H1 (cell line): ENCODE results near the gene STRADB. TPM values are rescaled to one million over a fixed set of nuclear protein-coding genes. Genes with fewer than 3 reads are reported as not detected.

Experiments used
- CTCF ChIA-PET: fragments of 300-600 bp; sonication (Branson Sonifier 250); formaldehyde crosslinking; loops from one replicate; lab custom pipeline; 2021; ENCODE audit not compliant: partially characterized antibody; lab: Charles Lee
- POLR2A ChIA-PET: fragments of 300-600 bp; sonication (Branson Sonifier 250); formaldehyde crosslinking; loops from one replicate; lab custom pipeline; 2021; ENCODE audit warnings: inconsistent platforms; ENCODE audit not compliant: partially characterized antibody; lab: Charles Lee
- DNase-seq, 2 experiments: peaks; one replicate each; pipeline versions ENCODE4 v3.0.0 to v3.0.0-alpha.2; 2010 to 2022; ENCODE audit warnings: low spot score in 2 of 2, low read depth in 1 of 2, mixed read lengths in 1 of 2
- FAIRE-seq: peaks from 2 replicates; lab custom pipeline; 2011; peaks lifted over from hg19 to GRCh38; lab: Jason Lieb, UNC
- H2AFZ ChIP-seq: 2 replicates; pipeline ENCODE4 v1.8.1; 2012; ENCODE audit warnings: low read length, inconsistent platforms
- H2AK5ac ChIP-seq: 2 replicates; pipeline ENCODE4 v1.6.1; 2013; ENCODE audit warnings: low read depth, low read length
- H2BK120ac ChIP-seq: replicated peaks from 2 replicates; pipeline ENCODE3; 2013; ENCODE audit warnings: low read depth, low read length, inconsistent platforms
- H2BK12ac ChIP-seq: 2 replicates; pipeline ENCODE4 v1.6.1; 2013; ENCODE audit warnings: low read depth, low read length
- H2BK15ac ChIP-seq: 2 replicates; pipeline ENCODE4 v1.6.1; 2013; ENCODE audit warnings: low read length
- H2BK20ac ChIP-seq: 2 replicates; pipeline ENCODE4 v1.6.1; 2013; ENCODE audit warnings: low read length
- H2BK5ac ChIP-seq: 2 replicates; pipeline ENCODE4 v1.6.1; 2013; ENCODE audit warnings: low read depth, low read length
- H3K14ac ChIP-seq: 2 replicates; pipeline ENCODE4 v1.6.1; 2013; ENCODE audit warnings: inconsistent platforms; ENCODE audit not compliant: insufficient read length
- H3K18ac ChIP-seq: 2 replicates; pipeline ENCODE4 v1.6.1; 2013; ENCODE audit warnings: low read length; ENCODE audit errors: extremely low read depth
- H3K23ac ChIP-seq: 2 replicates; pipeline ENCODE4 v1.6.1; 2013; ENCODE audit warnings: inconsistent platforms; ENCODE audit not compliant: insufficient read length
- H3K23me2 ChIP-seq: 2 replicates; pipeline ENCODE4 v1.6.1; 2013; ENCODE audit warnings: low read depth, low read length
- H3K27ac ChIP-seq: 2 replicates; pipeline ENCODE4 v1.6.1; 2011; ENCODE audit warnings: low read depth, low read length, inconsistent platforms
- H3K27me3 ChIP-seq, 4 experiments: replicated peaks in 1 of 4; 1 replicate in 1 of 4; 2 replicates in 3 of 4; pipeline versions ENCODE4 v1.6.1 to v1.8.1; 2011 to 2013; ENCODE audit warnings: low read length in 3 of 4, mild to moderate bottlenecking in 3 of 4, inconsistent platforms in 2 of 4, mixed read lengths in 2 of 4, moderate library complexity in 1 of 4; ENCODE audit not compliant: control insufficient read depth in 3 of 4, insufficient read depth in 3 of 4; ENCODE audit errors: extremely low read depth in 1 of 4
- H3K36me3 ChIP-seq, 4 experiments: 2 replicates each; pipeline versions ENCODE4 v1.6.1 to v1.8.1; 2011 to 2013; ENCODE audit warnings: mild to moderate bottlenecking in 4 of 4, low read length in 3 of 4, moderate library complexity in 2 of 4, control low read depth in 1 of 4, inconsistent platforms in 1 of 4; ENCODE audit not compliant: insufficient read depth in 4 of 4, control insufficient read depth in 2 of 4
- H3K4ac ChIP-seq: replicated peaks from 2 replicates; pipeline ENCODE3; 2013; ENCODE audit warnings: low read length, low read depth, mixed read lengths, inconsistent platforms; ENCODE audit not compliant: insufficient read length
- H3K4me1 ChIP-seq, 4 experiments: replicated peaks in 1 of 4; 1 replicate in 1 of 4; 2 replicates in 3 of 4; pipeline versions ENCODE4 v1.6.1 to v1.8.1; 2011 to 2013; ENCODE audit warnings: low read length in 3 of 4, inconsistent platforms in 2 of 4, mixed read lengths in 1 of 4; ENCODE audit not compliant: insufficient read depth in 4 of 4, control insufficient read depth in 3 of 4
- H3K4me2 ChIP-seq, 2 experiments: 2 replicates each; pipeline versions ENCODE4 v1.6.1 to v1.8.1; 2011 to 2013; ENCODE audit warnings: low read depth in 2 of 2, low read length in 2 of 2, control low read depth in 1 of 2, inconsistent platforms in 1 of 2, mild to moderate bottlenecking in 1 of 2; ENCODE audit not compliant: insufficient read depth in 1 of 2
- H3K4me3 ChIP-seq, 4 experiments: fragments of 200-600, 300-600 bp in 1 of 4; sonication (generic), shearing (Covaris generic), sonication (Bioruptor Twin) in 1 of 4; 2 replicates each; pipeline versions ENCODE4 v1.5.1 to v1.8.1; 2011 to 2016; ENCODE audit warnings: low read length in 4 of 4, low read depth in 3 of 4, control low read depth in 2 of 4, inconsistent platforms in 2 of 4, mild to moderate bottlenecking in 2 of 4, mixed read lengths in 1 of 4, moderate library complexity in 1 of 4; ENCODE audit not compliant: insufficient read depth in 2 of 4; ENCODE audit errors: extremely low read depth in 1 of 4
- H3K56ac ChIP-seq: replicated peaks from 2 replicates; pipeline ENCODE3; 2013; ENCODE audit warnings: low read depth, mild to moderate bottlenecking, mixed read lengths, low read length, inconsistent platforms; ENCODE audit not compliant: insufficient read length
- H3K79me1 ChIP-seq: 2 replicates; pipeline ENCODE4 v1.6.1; 2013; ENCODE audit warnings: low read depth, low read length, control low read depth
- H3K79me2 ChIP-seq, 2 experiments: 2 replicates each; pipeline versions ENCODE4 v1.6.1 to v1.8.1; 2012 to 2013; ENCODE audit warnings: low read length in 2 of 2, mild to moderate bottlenecking in 2 of 2, inconsistent platforms in 1 of 2; ENCODE audit not compliant: insufficient read depth in 2 of 2, control insufficient read depth in 1 of 2
- H3K9ac ChIP-seq, 4 experiments: replicated peaks in 1 of 4; 1 replicate in 1 of 4; 2 replicates in 3 of 4; pipeline versions ENCODE4 v1.6.1 to v1.8.1; 2011 to 2013; ENCODE audit warnings: low read depth in 3 of 4, low read length in 3 of 4, control low read depth in 2 of 4, mild to moderate bottlenecking in 2 of 4, moderate library complexity in 2 of 4, inconsistent platforms in 1 of 4; ENCODE audit errors: extremely low read depth in 1 of 4
- H3K9me3 ChIP-seq, 2 experiments: 2 replicates each; pipeline versions ENCODE4 v1.6.1 to v1.8.1; 2012 to 2013; ENCODE audit warnings: mild to moderate bottlenecking in 2 of 2, moderate library complexity in 2 of 2, control low read depth in 1 of 2, inconsistent platforms in 1 of 2, low read depth in 1 of 2, low read length in 1 of 2, mixed read lengths in 1 of 2; ENCODE audit not compliant: insufficient read depth in 2 of 2
- H4K20me1 ChIP-seq, 2 experiments: replicated peaks in 1 of 2; 2 replicates each; pipeline versions ENCODE3 to v1.8.1; 2011 to 2013; ENCODE audit warnings: inconsistent platforms in 2 of 2, low read length in 2 of 2, mild to moderate bottlenecking in 1 of 2; ENCODE audit not compliant: insufficient read depth in 2 of 2, control insufficient read depth in 1 of 2
- H4K5ac ChIP-seq: 2 replicates; pipeline ENCODE4 v1.6.1; 2013; ENCODE audit warnings: low read length, low read depth, mixed read lengths, inconsistent platforms; ENCODE audit not compliant: insufficient read length
- H4K8ac ChIP-seq: 2 replicates; pipeline ENCODE4 v1.8.0; 2013; ENCODE audit warnings: mild to moderate bottlenecking, moderate library complexity, low read length, inconsistent platforms; ENCODE audit not compliant: insufficient read depth; ENCODE audit errors: extremely low read depth
- H4K91ac ChIP-seq: replicated peaks from 2 replicates; pipeline ENCODE3; 2013; ENCODE audit warnings: low read length, mixed read lengths, inconsistent platforms; ENCODE audit not compliant: insufficient read length
- ASH2L ChIP-seq: fragments of 200-600, 300-600 bp; sonication (generic); IDR thresholded peaks from one replicate; pipeline ENCODE4 v1.7.1; 2017; ENCODE audit warnings: low read length
- BCL11A ChIP-seq, 2 experiments: IDR thresholded peaks; one replicate each; pipeline ENCODE4 v1.6.1; 2011; ENCODE audit warnings: low read depth in 2 of 2, low read length in 2 of 2, mild to moderate bottlenecking in 2 of 2
- HDAC6 ChIP-seq: IDR thresholded peaks from one replicate; pipeline ENCODE4 v1.7.1; 2012; ENCODE audit warnings: low read depth, mild to moderate bottlenecking, inconsistent platforms, low read length, moderate library complexity
- SRF ChIP-seq: IDR thresholded peaks from 2 replicates; pipeline ENCODE4 v1.6.1; 2011; ENCODE audit warnings: mild to moderate bottlenecking, low read depth, low read length, moderate library complexity
- TBP ChIP-seq: IDR thresholded peaks from 2 replicates; pipeline ENCODE4 v1.6.1; 2011; ENCODE audit warnings: low read depth, low read length, improper control_type of control experiment
- whole genome bisulfite sequencing, 2 experiments: shearing (Covaris generic) in 1 of 2; methylation state at CpG; one replicate each; pipeline versions ENCODE4 v1.1.6 to v1.1.7; 2013 to 2015; ENCODE audit warnings: low lambda C conversion rate in 2 of 2, mixed read lengths in 2 of 2, inconsistent platforms in 1 of 2, low coverage in 1 of 2, missing lambda C conversion rate in 1 of 2; ENCODE audit not compliant: insufficient replicate concordance in 2 of 2, insufficient coverage in 1 of 2, insufficient read length in 1 of 2; ENCODE audit errors: extremely low coverage in 1 of 2, missing lambda C conversion rate in 1 of 2; 5-methylcytosine and 5-hydroxymethylcytosine counted together
- polyA plus RNA-seq, 7 experiments: library from polyadenylated mRNA; depleted of rRNA in 3 of 7; stranded (reverse) in 5 of 7; unstranded in 2 of 7; fragments of >200 nt in 5 of 7; fragments of 200-250 nt in 2 of 7; gene quantifications; 1 replicate in 5 of 7; 2 replicates in 1 of 7; 4 replicates in 1 of 7; pipeline versions ENCODE4 v1.2.1 to v1.2.3, GENCODE V29; 2011 to 2013; ENCODE audit warnings: missing spikeins in 2 of 7, mixed read lengths in 2 of 7
- total RNA-seq: library from RNA; stranded (reverse); fragmentation: NEBNext Ultra II Directional; extraction: Animal tissue kit (Norgen Biotek cat#: 25700); gene quantifications from 2 replicates; pipeline ENCODE4 v1.2.1, GENCODE V29; 2021

The STRADB gene
- total and polyA plus RNA-seq, 2 of the 8 experiments (the other 6 are each of a cell fraction or from before 2014, with no cell fraction given): 20.9 to 34.9 TPM

DNA sequence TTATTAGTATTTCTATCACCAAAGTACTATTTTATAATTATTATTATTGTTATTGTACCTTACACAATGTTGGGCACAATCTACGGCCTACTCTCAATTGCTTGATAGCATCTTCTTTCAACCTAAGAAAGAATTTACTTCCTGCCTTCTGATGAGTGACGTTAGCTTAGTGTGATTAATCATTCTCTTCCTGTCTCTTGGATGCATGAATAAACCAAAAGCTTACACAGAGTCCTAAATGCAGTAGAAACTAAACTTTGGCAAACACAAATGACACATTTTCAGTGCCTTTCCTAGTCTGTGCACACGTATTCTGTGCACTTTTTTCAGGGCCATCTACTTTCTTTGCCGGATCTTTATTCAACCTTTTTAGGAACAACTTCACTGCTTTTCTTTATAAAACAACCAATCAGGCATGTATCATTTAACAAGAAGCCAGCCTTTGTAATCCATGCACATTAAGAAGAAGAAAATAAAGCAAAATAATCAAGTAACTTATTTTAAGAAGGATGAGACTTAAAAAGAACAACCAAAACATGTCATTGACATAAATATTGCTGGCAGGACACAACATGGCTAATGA is 19.4 kb upstream of the STRADB start:
- Histone ChIP-seq H4K8ac (no peak overlapping the region), H3K27me3 (no peaks in the 10 kb centered on the region), H2AK5ac (no peak overlapping the region), H2BK120ac (no peak overlapping the region), H3K14ac (no peak overlapping the region), H3K56ac (no peak overlapping the region), H2BK5ac (no peak overlapping the region), H3K18ac (no peak overlapping the region), H3K9me3 (peaks cover 11 to 12% of the 10 kb centered on the region in 2 experiments; a peak in 2 of 4 replicates), H3K23ac (no peak overlapping the region), H3K79me2 (0 out of 4 replicates have a peak, but pooled peaks cover 0 to 3% of the 10 kb centered on the region in 2 experiments), H2BK20ac (no peak overlapping the region), H4K91ac (no peak overlapping the region), H3K27ac (no peak overlapping the region), H3K4me2 (no peak overlapping the region), H3K4me1 (no peaks in the 10 kb centered on the region), H4K5ac (no peak overlapping the region), H2BK15ac (no peak overlapping the region), H4K20me1 (peaks cover 0 to 2% of the 10 kb centered on the region in 2 experiments), H3K79me1 (no peaks in the 10 kb centered on the region), H3K36me3 (peaks cover 0 to 5% (median 0%) of the 10 kb centered on the region in 4 experiments; a peak in 1 of 8 replicates), H2BK12ac (no peak overlapping the region), H3K23me2 (no peaks in the 10 kb centered on the region), H3K9ac (no peak overlapping the region)
- CTCF ChIA-PET: interaction anchor here (1.7 kb wide), 1 partner anchor 13 kb away, joined by 5 read pairs; no protein-coding TSS in a partner anchor
- 92% methylated on average over 4 of the region's 4 CpGs; no CpG with 5 or more reads in 1 of the 2 experiments for WGBS, 2 experiments
- POLR2A ChIA-PET: no interaction called here
- DNase-seq (no peak), FAIRE-seq (no peak)
- TF ChIP-seq HDAC6 (no peak), TBP (no peak), ASH2L (no peak), SRF (no peak), BCL11A (IDR thresholded peaks at IDR 0.05; ENCODE audit: low read depth in 2 of 2, low read length in 2 of 2) (no peak)
- TF ChIP-seq, all 59 proteins: peak for 0
- H3K4me3 ChIP-seq: no peak overlapping the region
- H2AFZ ChIP-seq: no peak overlapping the region
- no peak overlapping the region for H3K4ac ChIP-seq
